Bronchial epithelial cell (primary cell): ENCODE data around the gene SPEG. TPM values are rescaled to one million over a fixed set of nuclear protein-coding genes. Genes with fewer than 3 reads are reported as not detected.

Experiments
- DNase-seq: peaks from one replicate; pipeline ENCODE4 v3.0.0-alpha.2; 2010; ENCODE audit warnings: low read depth
- FAIRE-seq: peaks from 2 replicates; lab custom pipeline; 2011; peaks lifted over from hg19 to GRCh38; lab: Jason Lieb, UNC
- H3K27me3 ChIP-seq: 2 replicates; pipeline ENCODE4 v1.5.1; 2011; ENCODE audit warnings: low read length; ENCODE audit not compliant: control insufficient read depth, insufficient read depth
- H3K36me3 ChIP-seq: 2 replicates; pipeline ENCODE4 v1.5.1; 2011; ENCODE audit warnings: low read length; ENCODE audit not compliant: control insufficient read depth, insufficient read depth
- H3K4me3 ChIP-seq: 2 replicates; pipeline ENCODE4 v1.5.1; 2011; ENCODE audit warnings: mild to moderate bottlenecking, low read depth, low read length, control low read depth
- CTCF ChIP-seq: IDR thresholded peaks from 2 replicates; pipeline ENCODE4 v1.5.1; 2011; ENCODE audit warnings: mild to moderate bottlenecking, moderate library complexity, low read length, control low read depth, inconsistent platforms; ENCODE audit not compliant: insufficient read depth, severe bottlenecking
- total RNA-seq: library from RNA; depleted of rRNA; stranded (reverse); fragments of >200 nt; gene quantifications from 2 replicates; pipeline ENCODE4 v1.2.1, GENCODE V29; 2014

SPEG gene
- total RNA-seq, 1 donor from 2014 or later = 1.8 TPM

GRCh38 chr2:219475278-219475677 lies 40.6 kb downstream of the SPEG start:
- Histone ChIP-seq H3K27me3 (peaks cover 2% of the 10 kb centered on the region), H3K4me3 (no peak overlapping the region), H3K36me3 (peaks cover 4% of the 10 kb centered on the region)
- FAIRE-seq (no peak), DNase-seq (no peak)
- no peak for TF ChIP-seq CTCF

DNA sequence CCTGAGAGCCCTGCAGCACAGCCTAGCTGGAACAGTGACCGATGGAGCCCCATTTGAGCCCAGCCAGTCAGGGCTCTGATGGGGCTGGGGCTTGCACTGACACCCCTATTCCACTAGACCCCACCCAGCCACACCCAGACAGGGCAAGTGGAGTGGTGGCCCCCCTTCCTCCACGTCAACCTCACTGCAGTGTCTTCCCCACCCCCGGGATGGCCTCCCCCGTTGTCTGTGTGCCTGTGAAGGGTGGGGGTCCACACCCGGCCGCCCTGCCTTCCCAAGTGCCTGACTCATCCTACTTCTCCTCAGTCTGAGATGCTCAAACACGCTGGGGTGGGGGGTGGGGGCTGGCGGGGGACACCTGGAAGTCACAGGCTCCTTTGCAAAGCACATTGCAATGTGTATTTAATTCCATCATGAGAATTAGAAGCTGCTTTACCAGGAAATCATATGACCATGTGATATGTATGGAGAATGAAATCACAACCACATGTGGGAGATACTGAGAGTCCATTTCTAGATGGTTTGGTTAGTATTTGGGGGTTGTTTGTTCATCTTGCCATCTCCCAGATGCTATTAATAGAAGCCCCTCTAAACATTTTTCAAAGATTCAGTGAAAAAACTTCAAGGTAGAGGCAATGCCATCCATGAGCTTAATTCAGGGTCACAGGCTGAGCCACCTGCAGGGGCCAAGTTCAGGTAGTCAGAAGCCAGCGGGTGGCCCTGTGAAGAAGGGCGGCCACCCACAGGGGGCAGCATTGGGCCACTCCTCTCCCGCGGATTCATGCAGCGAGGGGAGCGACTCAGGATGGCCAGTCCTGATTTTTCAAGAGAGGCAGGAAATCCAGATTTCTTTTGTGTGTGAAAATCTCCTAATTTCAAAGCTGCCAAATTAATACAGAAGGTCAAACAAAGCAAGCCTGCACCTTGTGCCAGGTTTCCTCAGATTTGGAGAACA lies 41.3 kb downstream of the SPEG start:
- Histone ChIP-seq H3K36me3 (peaks cover 4% of the 10 kb centered on the region), H3K4me3 (no peak overlapping the region), H3K27me3 (peaks cover 2% of the 10 kb centered on the region)
- DNase-seq (peak; percentile 43), FAIRE-seq (no peak)
- peak; percentile 93 for TF ChIP-seq CTCF

DNA sequence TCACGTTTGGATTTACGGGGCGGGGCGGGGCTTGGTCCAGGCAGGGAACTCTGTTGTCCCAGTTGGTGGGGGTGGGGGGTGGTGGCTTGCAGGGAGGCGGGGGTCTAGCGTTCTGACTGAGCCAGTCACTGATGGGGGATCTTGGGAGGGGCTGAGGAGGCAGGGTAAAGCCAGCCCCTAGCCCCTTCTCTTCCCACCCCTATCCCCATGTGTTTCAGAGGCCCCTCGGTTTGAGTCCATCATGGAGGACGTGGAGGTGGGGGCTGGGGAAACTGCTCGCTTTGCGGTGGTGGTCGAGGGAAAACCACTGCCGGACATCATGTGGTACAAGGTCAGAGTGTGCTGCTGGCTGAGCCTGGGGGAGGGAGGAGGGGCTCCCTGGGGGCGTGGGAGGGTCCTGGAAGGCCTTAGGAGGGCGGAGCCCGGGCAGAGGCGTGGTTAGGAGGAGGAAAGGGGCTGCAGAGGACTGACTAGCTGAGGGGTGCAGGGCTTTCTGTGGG lies 42.1 kb downstream of the SPEG start:
- DNase-seq (no peak), FAIRE-seq (no peak)
- Histone ChIP-seq H3K36me3 (peaks cover 4% of the 10 kb centered on the region), H3K27me3 (peaks cover 2% of the 10 kb centered on the region), H3K4me3 (no peak overlapping the region)
- TF ChIP-seq CTCF = no peak

- no peak for FAIRE-seq
Measured at GRCh38 chr2:219477179-219477578, 42.5 kb downstream of the SPEG start.

DNA sequence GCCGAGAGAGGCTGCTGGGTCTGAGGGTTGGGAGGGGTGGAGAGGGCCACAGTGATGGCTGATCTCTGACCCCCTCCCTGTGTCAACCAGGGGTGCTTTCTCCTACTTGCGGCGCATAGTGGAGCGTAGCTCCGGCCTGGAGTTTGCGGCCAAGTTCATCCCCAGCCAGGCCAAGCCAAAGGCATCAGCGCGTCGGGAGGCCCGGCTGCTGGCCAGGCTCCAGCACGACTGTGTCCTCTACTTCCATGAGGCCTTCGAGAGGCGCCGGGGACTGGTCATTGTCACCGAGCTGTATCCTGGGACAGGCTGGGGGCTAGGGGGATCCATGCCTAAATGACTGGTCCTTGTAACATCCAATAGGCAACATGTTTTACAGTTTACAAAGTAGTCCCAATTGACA lies 43.2 kb downstream of the SPEG start:
- no peak for DNase-seq
- H3K4me3 ChIP-seq = no peak overlapping the region
- TF ChIP-seq CTCF = no peak
- peaks cover 4% of the 10 kb centered on the region for H3K36me3 ChIP-seq
- H3K27me3 ChIP-seq = peaks cover 7% of the 10 kb centered on the region
- FAIRE-seq = no peak

More at GRCh38 chr2:219477179-219477578, 42.5 kb downstream of the SPEG start:
- Histone ChIP-seq H3K36me3 (peaks cover 4% of the 10 kb centered on the region), H3K27me3 (peaks cover 2% of the 10 kb centered on the region), H3K4me3 (no peak overlapping the region)
- no peak for TF ChIP-seq CTCF
- DNase-seq = no peak
